IMR-90 (cell line): ENCODE results near the gene RAB34. TPM values are rescaled to one million over a fixed set of nuclear protein-coding genes. Genes with fewer than 3 reads are reported as not detected.

Experiments used
- ATAC-seq: fragments of 200-7000 bp; cut with Tn5 transposase; 2 replicates; pipeline ENCODE4 v1.9.1; 2020; ENCODE audit warnings: low read depth, mild to moderate bottlenecking, moderate library complexity
- BruUV-seq: library from RNA; stranded (reverse); fragments of 400-500 nt; replicated peaks from 2 replicates; lab custom pipeline; 2021; lab: Mats Ljungman, UMichigan
- CTCF ChIA-PET: fragments of 300-600 bp; formaldehyde crosslinking; extraction: SDS; loops from one replicate; lab custom pipeline; 2021; ENCODE audit warnings: antibody characterized with exemption; lab: Yijun Ruan, JAX
- POLR2A ChIA-PET: fragments of 300-600 bp; sonication (Branson Sonifier 250); formaldehyde crosslinking; loops from one replicate; lab custom pipeline; 2022; ENCODE audit warnings: antibody characterized with exemption; ENCODE audit not compliant: unreplicated experiment; lab: Charles Lee
- DNase-seq: peaks from one replicate; pipeline ENCODE4 v3.0.0; 2013
- H2AFZ ChIP-seq: replicated peaks from 2 replicates; pipeline ENCODE3; 2013; ENCODE audit warnings: low read length, mild to moderate bottlenecking; ENCODE audit not compliant: poor library complexity
- H2AK5ac ChIP-seq: 2 replicates; pipeline ENCODE4 v1.6.1; 2013; ENCODE audit warnings: low read depth, low read length, inconsistent platforms
- H2AK9ac ChIP-seq: replicated peaks from 2 replicates; pipeline ENCODE3; 2013; ENCODE audit warnings: mild to moderate bottlenecking, low read depth, low read length, moderate library complexity; ENCODE audit not compliant: poor library complexity
- H2BK120ac ChIP-seq: 2 replicates; pipeline ENCODE4 v1.6.1; 2013; ENCODE audit warnings: low read depth, low read length, inconsistent platforms
- H2BK15ac ChIP-seq: 3 replicates; pipeline ENCODE4 v1.6.1; 2013; ENCODE audit warnings: low read depth, low read length, inconsistent platforms
- H2BK20ac ChIP-seq: 2 replicates; pipeline ENCODE4 v1.6.1; 2013; ENCODE audit warnings: low read depth, mild to moderate bottlenecking, inconsistent platforms, low read length, moderate library complexity
- H2BK5ac ChIP-seq: 2 replicates; pipeline ENCODE4 v1.6.1; 2013; ENCODE audit warnings: mild to moderate bottlenecking, low read depth, low read length, inconsistent platforms; ENCODE audit not compliant: poor library complexity, severe bottlenecking
- H3K14ac ChIP-seq: replicated peaks from 2 replicates; pipeline ENCODE4 v1.6.1; 2013; ENCODE audit warnings: low read depth, low read length, inconsistent platforms
- H3K18ac ChIP-seq: 2 replicates; pipeline ENCODE4 v1.6.1; 2013; ENCODE audit warnings: low read depth, low read length, control low read depth
- H3K23ac ChIP-seq: 2 replicates; pipeline ENCODE4 v1.6.1; 2013; ENCODE audit warnings: low read depth, low read length, inconsistent platforms
- H3K27ac ChIP-seq: 2 replicates; pipeline ENCODE4 v1.5.1; 2013; ENCODE audit warnings: mild to moderate bottlenecking, control low read depth, low read length; ENCODE audit not compliant: insufficient read depth
- H3K27me3 ChIP-seq: 2 replicates; pipeline ENCODE4 v1.6.1; 2013; ENCODE audit warnings: low read length; ENCODE audit not compliant: control insufficient read depth, insufficient read depth
- H3K36me3 ChIP-seq: 2 replicates; pipeline ENCODE4 v1.6.1; 2013; ENCODE audit warnings: low read length, mixed read lengths; ENCODE audit not compliant: control insufficient read depth, insufficient read depth
- H3K4ac ChIP-seq: 2 replicates; pipeline ENCODE4 v1.6.1; 2013; ENCODE audit warnings: low read depth, low read length, inconsistent platforms
- H3K4me1 ChIP-seq: 2 replicates; pipeline ENCODE4 v1.6.1; 2013; ENCODE audit warnings: low read length, mixed read lengths; ENCODE audit not compliant: control insufficient read depth, insufficient read depth
- H3K4me2 ChIP-seq: 2 replicates; pipeline ENCODE4 v1.6.1; 2013; ENCODE audit warnings: low read depth, mild to moderate bottlenecking, control low read depth, low read length, moderate library complexity
- H3K4me3 ChIP-seq: 2 replicates; pipeline ENCODE4 v1.5.1; 2013; ENCODE audit warnings: low read depth, mild to moderate bottlenecking, control low read depth, low read length, moderate library complexity; ENCODE audit not compliant: insufficient read depth
- H3K56ac ChIP-seq: 2 replicates; pipeline ENCODE4 v1.6.1; 2013; ENCODE audit warnings: low read length, inconsistent platforms; ENCODE audit not compliant: insufficient read depth; ENCODE audit errors: extremely low read depth
- H3K79me1 ChIP-seq, 2 experiments: 2 replicates each; pipeline ENCODE4 v1.6.1; 2013; ENCODE audit warnings: low read length in 2 of 2, inconsistent platforms in 1 of 2, low read depth in 1 of 2
- H3K9ac ChIP-seq: 2 replicates; pipeline ENCODE4 v1.6.1; 2013; ENCODE audit warnings: low read depth, low read length, control low read depth
- H3K9me1 ChIP-seq: 2 replicates; pipeline ENCODE4 v1.6.1; 2013; ENCODE audit warnings: low read length, inconsistent platforms; ENCODE audit not compliant: insufficient read depth
- H3K9me3 ChIP-seq: 2 replicates; pipeline ENCODE4 v1.6.1; 2013; ENCODE audit warnings: low read length; ENCODE audit not compliant: control insufficient read depth, insufficient read depth
- H4K20me1 ChIP-seq: 2 replicates; pipeline ENCODE4 v1.6.1; 2013; ENCODE audit warnings: low read length, inconsistent platforms; ENCODE audit not compliant: insufficient read depth
- H4K5ac ChIP-seq: 2 replicates; pipeline ENCODE4 v1.6.1; 2013; ENCODE audit warnings: mild to moderate bottlenecking, low read depth, low read length, control low read depth
- H4K8ac ChIP-seq, 2 experiments: 2 replicates each; pipeline ENCODE4 v1.6.1; 2013; ENCODE audit warnings: low read depth in 2 of 2, low read length in 2 of 2, control low read depth in 1 of 2, inconsistent platforms in 1 of 2
- H4K91ac ChIP-seq: 2 replicates; pipeline ENCODE4 v1.6.1; 2013; ENCODE audit warnings: low read depth, low read length, inconsistent platforms; ENCODE audit not compliant: insufficient read depth
- ELK1 ChIP-seq: fragments of 150-350 bp; IDR thresholded peaks from 2 replicates; pipeline ENCODE4 v1.6.1; 2016; ENCODE audit warnings: low read depth, mild to moderate bottlenecking, low read length, moderate library complexity, borderline replicate concordance
- MAFK ChIP-seq: IDR thresholded peaks from 2 replicates; pipeline ENCODE4 v1.6.1; 2012; ENCODE audit warnings: low read depth, low read length, improper control_type of control experiment
- MXI1 ChIP-seq: IDR thresholded peaks from 2 replicates; pipeline ENCODE4 v1.6.1; 2012; ENCODE audit warnings: low read depth, mild to moderate bottlenecking, low read length, moderate library complexity, borderline replicate concordance
- POLR2A ChIP-seq: IDR thresholded peaks from 2 replicates; pipeline ENCODE4 v1.6.1; 2012; ENCODE audit warnings: mild to moderate bottlenecking, low read depth, low read length
- WGBS, 2 experiments: methylation state at CpG; one replicate each; pipeline versions ENCODE4 v1.1.5 to v1.1.7; 2013; ENCODE audit warnings: missing lambda C conversion rate in 2 of 2; ENCODE audit not compliant: insufficient read length in 1 of 2; ENCODE audit errors: extremely low coverage in 2 of 2; 5-methylcytosine and 5-hydroxymethylcytosine counted together
- dilution Hi-C: fragments of 300-500 bp; cut with HindIII; formaldehyde crosslinking; loops from one replicate; pipeline ENCODE4 v1.14.3; 2018; ENCODE audit warnings: low sequenced_read_pairs; ENCODE audit not compliant: unreplicated experiment
- in situ Hi-C: fragments of 300-500 bp; cut with MboI; formaldehyde crosslinking; loops from 3 replicates; pipeline ENCODE4 v1.14.3; 2019; ENCODE audit warnings: low sequenced_read_pairs, inconsistent platforms, mixed read lengths
- intact Hi-C: fragments of 100-400 bp; cut with micrococcal nuclease; formaldehyde crosslinking; loops from 2 replicates; pipeline ENCODE4 v1.10.0; 2022
- polyA plus RNA-seq, 3 experiments: library from polyadenylated mRNA; depleted of rRNA; stranded (reverse); fragments of >200 nt; gene quantifications; 2 replicates each; pipeline ENCODE4 v1.2.3, GENCODE V29; 2012; ENCODE audit warnings: low replicate concordance in 1 of 3
- total RNA-seq: library from RNA; depleted of rRNA; stranded (reverse); fragments of >200 nt; gene quantifications from 2 replicates; pipeline ENCODE4 v1.2.3, GENCODE V29; 2012

Gene RAB34
- total and polyA plus RNA-seq, 2 of the 4 experiments (the other 2 are of a cell fraction), result 351 to 387 TPM

GRCh38 chr17:28745786-28746411 lies 28.2 kb upstream of the RAB34 start:
- no peak for TF ChIP-seq ELK1
- TF ChIP-seq POLR2A, result 0 out of 2 replicates have a peak, but pooled peaks have one; percentile 0
- no peak for TF ChIP-seq MXI1
- TF ChIP-seq MAFK, result peak; percentile 80
- no peaks in the 10 kb centered on the region for H3K27me3 ChIP-seq
- peak overlapping the region; percentile 13 for H2AFZ ChIP-seq
- H2BK15ac ChIP-seq, result no peak overlapping the region
- peak overlapping the region; percentile 66; the same call in 1 of the 2 replicates for H4K91ac ChIP-seq
- no peak for DNase-seq
- peak overlapping the region; percentile 87 for H3K4me2 ChIP-seq
- H3K9me1 ChIP-seq, result peaks cover 17% of the 10 kb centered on the region; the same call in 1 of the 2 replicates
- peak overlapping the region; percentile 89; the same call in 1 of the 2 replicates for H3K14ac ChIP-seq
- peak overlapping the region; percentile 99 for H2AK9ac ChIP-seq
- no peak overlapping the region for H2BK20ac ChIP-seq
- dilution Hi-C loops (no loop called here), in situ Hi-C loops (no loop called here), intact Hi-C loops (no loop called here)
- no peak for ATAC-seq
- no peak overlapping the region; the same call in 1 of the 2 replicates for H3K56ac ChIP-seq
- peak overlapping the region in 1 of 2 experiments; percentile 39; a peak in 1 of 4 replicates for H4K8ac ChIP-seq
- peaks cover 16% of the 10 kb centered on the region for H3K4me1 ChIP-seq
- no peak overlapping the region for H2BK120ac ChIP-seq
- H3K27ac ChIP-seq, result peak overlapping the region; percentile 94
- H3K4me3 ChIP-seq, result peak overlapping the region; percentile 100
- no peak overlapping the region for H3K18ac ChIP-seq
- peaks cover 12 to 64% of the 10 kb centered on the region in 2 experiments; a peak in 3 of 4 replicates for H3K79me1 ChIP-seq
- peaks cover 68% of the 10 kb centered on the region for H4K20me1 ChIP-seq
- BruUV-seq, result no TSS peak
- ChIA-PET POLR2A (interaction anchor here (1.1 to 1.2 kb wide), 2 partner anchors 17 to 19 kb away, joined by 3 read pairs; partner anchors contain the start of gene NEK8), CTCF (interaction anchor here (3.5 to 5.4 kb wide), 2 partner anchors 18 to 19 kb away, joined by 40 to 60 read pairs; partner anchors contain the start of genes NEK8 and TLCD1)
- no peaks in the 10 kb centered on the region for H3K9me3 ChIP-seq
- H3K4ac ChIP-seq, result peak overlapping the region; percentile 78
- H3K23ac ChIP-seq, result 0 out of 2 replicates have a peak overlapping the region, but pooled peaks have one; percentile 75
- H4K5ac ChIP-seq, result peak overlapping the region; percentile 3; the same call in 1 of the 2 replicates
- H3K36me3 ChIP-seq, result peaks cover 43% of the 10 kb centered on the region
- H2AK5ac ChIP-seq, result peak overlapping the region; percentile 97
- peak overlapping the region; percentile 96 for H2BK5ac ChIP-seq
- 74% methylated on average over 3 of the region's 4 CpGs; no CpG with 5 or more reads in 1 of the 2 experiments for WGBS, 2 experiments
- H3K9ac ChIP-seq, result peak overlapping the region; percentile 99
